Hematopoietic multipotent progenitor cell treated with erythropoietin and hydrocortisone succinate and interleukin-3 and kit ligand, for 6 days (in vitro differentiated cells): ENCODE results near the gene FLOT1.
"Not testable (repeated sequence)": the region's sequence is repeated elsewhere in the genome, so short reads cannot be mapped to it uniquely, and the experiment has no call there.

Experiments used
- DNase-seq: peaks from one replicate; pipeline ENCODE4 v3.0.0-alpha.2; 2015

The FLOT1 gene

GRCh38 chr6:30767158-30767943, 24.9 kb upstream of the FLOT1 start:
- no peak for DNase-seq

GRCh38 chr6:30766461-30767157, 24.1 kb upstream of the FLOT1 start:
- DNase-seq, result no peak

GRCh38 chr6:30765495-30765894, 23.0 kb upstream of the FLOT1 start:
- not testable (repeated sequence) for DNase-seq

GRCh38 chr6:30764490-30765043, 22.1 kb upstream of the FLOT1 start:
- not testable (repeated sequence) for DNase-seq

GRCh38 chr6:30763618-30764489, 21.4 kb upstream of the FLOT1 start:
- DNase-seq, result no peak

- no peak for DNase-seq
Observed at GRCh38 chr6:30763155-30763617, 20.7 kb upstream of the FLOT1 start.

- DNase-seq, result no peak
Observed at GRCh38 chr6:30761791-30762429, 19.4 kb upstream of the FLOT1 start.

- no peak for DNase-seq
Observed at GRCh38 chr6:30760549-30760948, 18.1 kb upstream of the FLOT1 start.

- DNase-seq, result no peak
Observed at GRCh38 chr6:30759575-30760239, 17.2 kb upstream of the FLOT1 start.

GRCh38 chr6:30757261-30757904, 14.9 kb upstream of the FLOT1 start:
- DNase-seq, result no peak

GRCh38 chr6:30756405-30757003, 14.0 kb upstream of the FLOT1 start:
- DNase-seq, result not testable (repeated sequence)

- no peak for DNase-seq
Observed at GRCh38 chr6:30754631-30755030, 12.1 kb upstream of the FLOT1 start.

GRCh38 chr6:30752157-30752927, 9.9 kb upstream of the FLOT1 start:
- peak; percentile 95 for DNase-seq

- no peak for DNase-seq
Observed at GRCh38 chr6:30750379-30750668, 7.8 kb upstream of the FLOT1 start.

GRCh38 chr6:30749554-30750378, 7.3 kb upstream of the FLOT1 start:
- DNase-seq, result no peak

- no peak for DNase-seq
Observed at GRCh38 chr6:30748851-30749540, 6.5 kb upstream of the FLOT1 start.

- no peak for DNase-seq
Observed at GRCh38 chr6:30747902-30748769, 5.6 kb upstream of the FLOT1 start.

- no peak for DNase-seq
Observed at GRCh38 chr6:30747300-30747687, 4.8 kb upstream of the FLOT1 start.
